NCI-H2171 (cell line): ENCODE measurements around the gene PRPSAP1.

Source experiments
- DNase-seq: peaks from one replicate; lab custom pipeline; 2025; lab: John Stamatoyannopoulos, UW

Gene PRPSAP1

GRCh38 chr17:76353599-76354316 lies at the start of gene PRPSAP1:
TSS of gene PRPSAP1 (minus strand) at chr17:76353916. CDS start at chr17:76353703, 213 bp downstream.
- peak; percentile 91 for DNase-seq

GRCh38 chr17:76402711-76403110 lies 49.0 kb upstream of the PRPSAP1 start:
- no peak for DNase-seq

GRCh38 chr17:76399175-76400172 lies 45.8 kb upstream of the PRPSAP1 start:
- no peak for DNase-seq

GRCh38 chr17:76398523-76399174 lies 44.9 kb upstream of the PRPSAP1 start:
- DNase-seq = no peak

GRCh38 chr17:76397687-76398522 lies 44.2 kb upstream of the PRPSAP1 start:
- DNase-seq = peak; percentile 67

GRCh38 chr17:76397184-76397583 lies 43.5 kb upstream of the PRPSAP1 start:
- no peak for DNase-seq

GRCh38 chr17:76395980-76396379 lies 42.3 kb upstream of the PRPSAP1 start:
- no peak for DNase-seq

- no peak for DNase-seq
Measured at GRCh38 chr17:76394166-76394565, 40.5 kb upstream of the PRPSAP1 start.

- no peak for DNase-seq
Measured at GRCh38 chr17:76391200-76391715, 37.5 kb upstream of the PRPSAP1 start.

GRCh38 chr17:76390003-76390421 lies 36.3 kb upstream of the PRPSAP1 start:
- no peak for DNase-seq

GRCh38 chr17:76388966-76389888 lies 35.5 kb upstream of the PRPSAP1 start:
- DNase-seq = no peak

- DNase-seq = no peak
Measured at GRCh38 chr17:76386966-76387765, 33.5 kb upstream of the PRPSAP1 start.

- peak; percentile 59 for DNase-seq
Measured at GRCh38 chr17:76385892-76386786, 32.4 kb upstream of the PRPSAP1 start.

- no peak for DNase-seq
Measured at GRCh38 chr17:76384987-76385891, 31.5 kb upstream of the PRPSAP1 start.

- DNase-seq = peak; percentile 36
Measured at GRCh38 chr17:76384222-76384986, 30.7 kb upstream of the PRPSAP1 start, which contains the start of gene SPHK1. TSS of gene SPHK1 (plus strand) at chr17:76384609. CDS start at chr17:76385645, 1,036 bp downstream.

- no peak for DNase-seq
Measured at GRCh38 chr17:76383546-76384221, 30.0 kb upstream of the PRPSAP1 start.
